GM12874 (cell line): ENCODE measurements around the gene THOC7.

Experiments used
- CTCF ChIP-seq: IDR thresholded peaks from 2 replicates; pipeline ENCODE4 v1.5.1; 2011; ENCODE audit warnings: low read depth, mild to moderate bottlenecking, control low read depth, low read length, moderate library complexity; ENCODE audit not compliant: insufficient read depth

The THOC7 gene

GRCh38 chr3:63795438-63795837 is 68.2 kb downstream of the THOC7 start:
- TF ChIP-seq CTCF: no peak

DNA sequence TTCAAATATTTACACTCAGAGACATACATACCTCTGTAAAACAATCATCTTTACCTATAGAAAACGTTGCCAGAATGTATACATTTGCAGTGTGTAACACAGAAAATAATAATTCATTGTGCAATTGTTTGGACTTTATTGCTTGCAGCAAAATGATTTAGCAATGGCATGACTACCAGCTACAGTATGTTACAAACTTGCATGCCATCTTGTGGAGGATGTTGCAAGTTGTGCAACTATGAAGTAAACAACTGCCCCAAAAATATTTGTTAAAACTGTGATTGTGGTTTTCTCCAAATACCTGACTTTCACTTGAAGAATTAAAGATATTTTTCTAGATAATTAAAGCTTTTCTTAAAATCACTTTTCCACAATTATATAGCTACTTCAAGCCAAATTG is 71.6 kb downstream of the THOC7 start:
- peak; percentile 9; the same call in 1 of the 2 replicates for TF ChIP-seq CTCF
